ENCODE data around the gene SOAT2. TPM values are rescaled to one million over a fixed set of nuclear protein-coding genes. Genes with fewer than 3 reads are reported as not detected.
A peak's percentile ranks its signal among the peaks of the same experiment; 100 is the strongest.

Gene SOAT2
- total and polyA plus RNA-seq, 4 donors: 0.48 to 9.4 (median 1.3) TPM

- no peak for TF ChIP-seq REST (IDR thresholded peaks at IDR 0.05)
- TF ChIP-seq NR2F2 (IDR thresholded peaks at IDR 0.05): no peak
- no peak for TF ChIP-seq GABPA (IDR thresholded peaks at IDR 0.05 in 1 of 2, conservative IDR thresholded peaks at IDR 0.05 in 1 of 2)
- no peak for TF ChIP-seq RAD21 (IDR thresholded peaks at IDR 0.05)
- no peak for TF ChIP-seq JUND (IDR thresholded peaks at IDR 0.05)
- TF ChIP-seq YY1 (IDR thresholded peaks at IDR 0.05): no peak
- no peak for TF ChIP-seq FOXA1 (IDR thresholded peaks at IDR 0.05)
- TF ChIP-seq ATF3 (IDR thresholded peaks at IDR 0.05): no peak
- no peak for TF ChIP-seq HNF4A (conservative IDR thresholded peaks at IDR 0.05)
These were observed 2.0 kb upstream of the SOAT2 start (continued) for GRCh38 chr12:53101266-53101665.

GRCh38 chr12:53101931-53102781, 1.1 kb upstream of the SOAT2 start:
- no peak for DNase-seq (ENCODE audit: low spot score)
- WGBS: 79% methylated on average over 12 of the region's 12 CpGs
- H3K36me3 ChIP-seq (ENCODE audit: control insufficient read depth in 4 of 4, insufficient read depth in 3 of 4, low read depth in 1 of 4, low read length in 3 of 4): no peaks in the 10 kb centered on the region
- peaks cover 21 to 56% (median 39%) of the 10 kb centered on the region in 4 donors for H3K4me1 ChIP-seq (ENCODE audit: control insufficient read depth in 4 of 4, insufficient read depth in 4 of 4, low read length in 3 of 4)
- TF ChIP-seq RAD21 (IDR thresholded peaks at IDR 0.05) (no peak), RXRA (IDR thresholded peaks at IDR 0.05) (peak; percentile 60 to 63), TAF1 (conservative IDR thresholded peaks at IDR 0.05) (no peak), YY1 (IDR thresholded peaks at IDR 0.05) (no peak), JUND (IDR thresholded peaks at IDR 0.05) (peak; percentile 72 to 86), GABPA (IDR thresholded peaks at IDR 0.05 in 1 of 2, conservative IDR thresholded peaks at IDR 0.05 in 1 of 2) (peak in 1 of 2 donors; percentile 23), REST (IDR thresholded peaks at IDR 0.05) (no peak), MAX (IDR thresholded peaks at IDR 0.05) (peak; percentile 21), SP1 (IDR thresholded peaks at IDR 0.05) (peak; percentile 84), NR2F2 (IDR thresholded peaks at IDR 0.05) (peak; percentile 16), ATF3 (IDR thresholded peaks at IDR 0.05) (no peak), HNF4A (conservative IDR thresholded peaks at IDR 0.05) (peak; percentile 80 to 81)
- H3K4me3 ChIP-seq (ENCODE audit: low read depth in 1 of 3, low read length in 3 of 3): no peak overlapping the region
- H3K9ac ChIP-seq (ENCODE audit: low read depth in 1 of 2, low read length in 2 of 2): peak overlapping the region in 1 of 2 donors; percentile 49
- H3K27me3 ChIP-seq (ENCODE audit: control insufficient read depth in 4 of 4, insufficient read depth in 4 of 4, low read length in 3 of 4): no peaks in the 10 kb centered on the region
- peak overlapping the region; percentile 65 to 88 for H3K27ac ChIP-seq (ENCODE audit: low read depth in 1 of 2, low read length in 2 of 2)
- no peaks in the 10 kb centered on the region for H3K9me3 ChIP-seq (ENCODE audit: control insufficient read depth in 4 of 4, low read length in 3 of 4)
